Sigmoid colon (tissue), 4 donors: ENCODE measurements around the gene CSNK1A1.

ENCODE experiments used
- CTCF ChIP-seq, 4 experiments: fragments of 450-650 bp in 3 of 4; fragments of 200-600 bp in 1 of 4; IDR thresholded peaks; one replicate each; pipeline ENCODE4 v1.5.1; 2016 to 2019; ENCODE audit warnings: antibody characterized with exemption in 4 of 4, mild to moderate bottlenecking in 3 of 4, moderate library complexity in 2 of 4
- EP300 ChIP-seq, 4 donors: sonication (generic); formaldehyde crosslinking; IDR thresholded peaks; one replicate each; pipeline ENCODE4 v1.6.1; 2017; ENCODE audit warnings: antibody characterized with exemption in 4 of 4
- POLR2A ChIP-seq, 2 donors: fragments of 450-650 bp; IDR thresholded peaks; one replicate each; pipeline ENCODE4 v1.6.1; 2016; ENCODE audit warnings: antibody characterized with exemption in 2 of 2, mild to moderate bottlenecking in 2 of 2, moderate library complexity in 2 of 2
- POLR2AphosphoS5 ChIP-seq, 4 donors: sonication (generic); formaldehyde crosslinking; IDR thresholded peaks; one replicate each; pipeline ENCODE4 v1.6.1; 2017; ENCODE audit warnings: antibody characterized with exemption in 4 of 4

- TF ChIP-seq CTCF (IDR thresholded peaks at IDR 0.05) (no peak), POLR2AphosphoS5 (IDR thresholded peaks at IDR 0.05) (no peak), POLR2A (IDR thresholded peaks at IDR 0.05) (no peak), EP300 (IDR thresholded peaks at IDR 0.05) (no peak)
Observed at GRCh38 chr5:149550594-149551226, 529 bp downstream of the CSNK1A1 start.
